ENCODE results near the gene ISOC1.

ISOC1 gene

GRCh38 chr5:129141078-129141477 lies 46.5 kb downstream of the ISOC1 start:
- no peak for DNase-seq (ENCODE audit: low read depth)
- no peak for TF ChIP-seq CTCF (IDR thresholded peaks at IDR 0.05; ENCODE audit: low read length, missing control alignments)
- no peak overlapping the region for H3K4me3 ChIP-seq (replicated peaks; ENCODE audit: low read depth, low read length)

- no peak for DNase-seq (ENCODE audit: low read depth)
- no peak overlapping the region for H3K4me3 ChIP-seq (replicated peaks; ENCODE audit: low read depth, low read length)
- no peak for TF ChIP-seq CTCF (IDR thresholded peaks at IDR 0.05; ENCODE audit: low read length, missing control alignments)
Observed at GRCh38 chr5:129141696-129142095, 47.1 kb downstream of the ISOC1 start.

- no peak for DNase-seq (ENCODE audit: low read depth)
- no peak for TF ChIP-seq CTCF (IDR thresholded peaks at IDR 0.05; ENCODE audit: low read length, missing control alignments)
- H3K4me3 ChIP-seq (replicated peaks; ENCODE audit: low read depth, low read length), result no peak overlapping the region
Observed at GRCh38 chr5:129155876-129156275, 61.3 kb downstream of the ISOC1 start.

- DNase-seq (ENCODE audit: low read depth), result no peak
- no peak for TF ChIP-seq CTCF (IDR thresholded peaks at IDR 0.05; ENCODE audit: low read length, missing control alignments)
- no peak overlapping the region for H3K4me3 ChIP-seq (replicated peaks; ENCODE audit: low read depth, low read length)
Observed at GRCh38 chr5:129161830-129162229, 67.3 kb downstream of the ISOC1 start.
